Measurements from ENCODE around the gene TOR3A. TPM values are rescaled to one million over a fixed set of nuclear protein-coding genes. Genes with fewer than 3 reads are reported as not detected.

TOR3A gene
- total RNA-seq = 49.8 and 77.7 TPM in 2 replicates

GRCh38 chr1:179081687-179082332, at the start of gene TOR3A:
Gene TOR3A (plus strand): TSS chr1:179082070. CDS start chr1:179082129, 59 bp downstream.

Other genes with a start within 250 kb of the TOR3A start
- not detected in 2 replicates for gene ANGPTL1, start 211.0 kb upstream of the TOR3A start, total RNA-seq
- 20.7 and 22.2 TPM in 2 replicates for gene FAM20B, start 56.2 kb upstream of the TOR3A start, total RNA-seq
- 17.6 and 25.4 TPM in 2 replicates for gene ABL2, start 147.6 kb downstream of the TOR3A start, total RNA-seq
- 13.1 and 18.9 TPM in 2 replicates for gene SOAT1, start 211.7 kb downstream of the TOR3A start, total RNA-seq

All from mesangial cell (primary cell).